Measurements from ENCODE around the gene KCNK4. TPM values are rescaled to one million over a fixed set of nuclear protein-coding genes. Genes with fewer than 3 reads are reported as not detected.

Gene KCNK4
- total and polyA plus RNA-seq, 2 of the 13 experiments (the other 11 are each of a cell fraction or from before 2014, with no cell fraction given): not detected

- TF ChIP-seq TMF1 (CRISPR knock-in tag; IDR thresholded peaks at IDR 0.05; ENCODE audit: low read depth): no peak
- TF ChIP-seq HCFC1 (IDR thresholded peaks at IDR 0.05; ENCODE audit: low read depth, low read length): peak; percentile 11; the same call in 1 of the 2 replicates
- TF ChIP-seq THYN1 (CRISPR knock-in tag; IDR thresholded peaks at IDR 0.05; ENCODE audit: borderline replicate concordance, low read depth): no peak
- TF ChIP-seq FOSL1 (CRISPR knock-in tag; IDR thresholded peaks at IDR 0.05; ENCODE audit: borderline replicate concordance): no peak
- TF ChIP-seq KDM2A (CRISPR knock-in tag; IDR thresholded peaks at IDR 0.05; ENCODE audit: borderline replicate concordance, low read depth): 0 out of 2 replicates have a peak, but pooled peaks have one; percentile 31
- no peak for TF ChIP-seq SETDB1 (CRISPR knock-in tag; IDR thresholded peaks at IDR 0.05; ENCODE audit: borderline replicate concordance)
- no peak for TF ChIP-seq CCAR2 (optimal IDR thresholded peaks at IDR 0.05; ENCODE audit: low read depth, low read length)
- TF ChIP-seq SP1 (IDR thresholded peaks at IDR 0.05): no peak
- peak; percentile 91 for TF ChIP-seq SP1 (CRISPR knock-in tag; IDR thresholded peaks at IDR 0.05)
- 0 out of 2 replicates have a peak, but pooled peaks have one; percentile 48 for TF ChIP-seq ERF (CRISPR knock-in tag; IDR thresholded peaks at IDR 0.05)
- no peak for TF ChIP-seq NFE2 (CRISPR knock-in tag; IDR thresholded peaks at IDR 0.05)
- TF ChIP-seq POLR2AphosphoS5 (IDR thresholded peaks at IDR 0.05; ENCODE audit: low read depth, low read length): 0 out of 2 replicates have a peak, but pooled peaks have one; percentile 19
- 0 out of 2 replicates have a peak, but pooled peaks have one; percentile 19 for TF ChIP-seq KAT8 (CRISPR knock-in tag; IDR thresholded peaks at IDR 0.05)
- no peak for TF ChIP-seq FIP1L1 (IDR thresholded peaks at IDR 0.05; ENCODE audit: borderline replicate concordance, insufficient read depth, low read depth, low read length)
- no peak for TF ChIP-seq TBX3 (IDR thresholded peaks at IDR 0.05; ENCODE audit: borderline replicate concordance)
- TF ChIP-seq ZNF704 (CRISPR knock-in tag; IDR thresholded peaks at IDR 0.05; ENCODE audit: borderline replicate concordance): no peak
- peak; percentile 81 for TF ChIP-seq ZBTB7A (CRISPR knock-in tag; IDR thresholded peaks at IDR 0.05)
- TF ChIP-seq, protein P1, sequence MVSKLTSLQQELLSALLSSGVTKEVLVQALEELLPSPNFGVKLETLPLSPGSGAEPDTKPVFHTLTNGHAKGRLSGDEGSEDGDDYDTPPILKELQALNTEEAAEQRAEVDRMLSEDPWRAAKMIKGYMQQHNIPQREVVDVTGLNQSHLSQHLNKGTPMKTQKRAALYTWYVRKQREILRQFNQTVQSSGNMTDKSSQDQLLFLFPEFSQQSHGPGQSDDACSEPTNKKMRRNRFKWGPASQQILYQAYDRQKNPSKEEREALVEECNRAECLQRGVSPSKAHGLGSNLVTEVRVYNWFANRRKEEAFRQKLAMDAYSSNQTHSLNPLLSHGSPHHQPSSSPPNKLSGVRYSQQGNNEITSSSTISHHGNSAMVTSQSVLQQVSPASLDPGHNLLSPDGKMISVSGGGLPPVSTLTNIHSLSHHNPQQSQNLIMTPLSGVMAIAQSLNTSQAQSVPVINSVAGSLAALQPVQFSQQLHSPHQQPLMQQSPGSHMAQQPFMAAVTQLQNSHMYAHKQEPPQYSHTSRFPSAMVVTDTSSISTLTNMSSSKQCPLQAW (CRISPR knock-in tag; IDR thresholded peaks at IDR 0.05): no peak
- TF ChIP-seq KLF16 (CRISPR knock-in tag; IDR thresholded peaks at IDR 0.05): peak in 1 of 2 experiments; percentile 17; a peak in 1 of 4 replicates
- TF ChIP-seq SKI (IDR thresholded peaks at IDR 0.05; ENCODE audit: partially characterized antibody): no peak
- TF ChIP-seq ZFP1 (CRISPR knock-in tag; IDR thresholded peaks at IDR 0.05): no peak
- no peak for TF ChIP-seq KDM5B (CRISPR knock-in tag; IDR thresholded peaks at IDR 0.05; ENCODE audit: borderline replicate concordance)
Measured at GRCh38 chr11:64305075-64305690, 14.1 kb downstream of the KCNK4 start, which contains the start of gene ESRRA (continued).

Measured in HepG2 (cell line).